IPS-15b (cell line): ENCODE results near the gene FRMD5.

Experiments used
- H3K27me3 ChIP-seq: one replicate; pipeline ENCODE4 v1.6.1; 2013; ENCODE audit warnings: low read length; ENCODE audit not compliant: control insufficient read depth, insufficient read depth
- H3K36me3 ChIP-seq: one replicate; pipeline ENCODE4 v1.6.1; 2013; ENCODE audit warnings: low read length; ENCODE audit not compliant: control insufficient read depth, insufficient read depth
- H3K4me1 ChIP-seq: one replicate; pipeline ENCODE4 v1.6.1; 2013; ENCODE audit warnings: mild to moderate bottlenecking, low read length; ENCODE audit not compliant: control insufficient read depth, insufficient read depth
- H3K4me3 ChIP-seq: one replicate; pipeline ENCODE4 v1.5.1; 2013; ENCODE audit warnings: low read depth, low read length
- H3K9ac ChIP-seq: one replicate; pipeline ENCODE4 v1.6.1; 2013; ENCODE audit warnings: low read depth, mild to moderate bottlenecking, low read length
- H3K9me3 ChIP-seq: one replicate; pipeline ENCODE4 v1.6.1; 2013; ENCODE audit warnings: mild to moderate bottlenecking, low read length; ENCODE audit not compliant: control insufficient read depth, insufficient read depth

Gene FRMD5

DNA sequence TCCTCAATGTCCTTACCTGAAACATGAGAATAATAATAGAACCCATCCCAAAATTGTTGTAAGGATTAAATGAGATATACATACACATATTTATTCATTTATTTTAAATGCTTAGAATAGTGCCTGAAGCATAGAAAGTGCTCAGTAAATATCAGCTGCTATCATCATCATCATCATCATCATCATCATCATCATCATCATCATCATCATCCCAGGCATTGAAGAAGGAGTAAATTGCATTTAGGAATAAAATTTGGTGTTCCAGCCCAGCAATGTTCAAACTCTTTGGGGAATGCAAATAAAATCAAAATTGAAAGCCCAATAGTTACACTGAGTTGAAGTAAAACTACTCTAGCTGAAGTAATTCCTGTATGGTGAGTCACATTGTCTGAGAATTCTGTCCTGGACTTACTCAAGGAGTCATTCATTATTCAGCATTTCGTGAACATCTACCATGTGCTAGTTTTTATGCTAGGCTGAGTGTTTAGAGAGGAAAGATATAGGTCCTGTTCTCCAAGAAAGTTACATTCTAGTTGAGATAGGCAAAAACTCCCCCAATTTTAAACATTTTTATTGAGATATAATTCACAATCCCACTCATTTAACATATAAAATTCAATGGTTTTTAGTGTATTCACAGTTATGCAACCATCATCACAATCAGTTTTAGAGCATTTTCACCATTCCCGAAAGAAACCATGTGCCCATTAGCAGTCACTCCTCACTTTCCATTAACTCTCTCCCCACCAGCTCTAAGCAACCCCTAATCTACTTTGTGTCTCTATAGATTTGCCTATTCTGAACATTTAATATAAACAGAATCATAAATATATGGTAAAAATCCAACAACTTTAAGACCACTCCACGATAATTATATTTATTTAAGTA, 107.2 kb downstream of the FRMD5 start:
- H3K4me3 ChIP-seq = no peak overlapping the region
- H3K9ac ChIP-seq = no peak overlapping the region

DNA sequence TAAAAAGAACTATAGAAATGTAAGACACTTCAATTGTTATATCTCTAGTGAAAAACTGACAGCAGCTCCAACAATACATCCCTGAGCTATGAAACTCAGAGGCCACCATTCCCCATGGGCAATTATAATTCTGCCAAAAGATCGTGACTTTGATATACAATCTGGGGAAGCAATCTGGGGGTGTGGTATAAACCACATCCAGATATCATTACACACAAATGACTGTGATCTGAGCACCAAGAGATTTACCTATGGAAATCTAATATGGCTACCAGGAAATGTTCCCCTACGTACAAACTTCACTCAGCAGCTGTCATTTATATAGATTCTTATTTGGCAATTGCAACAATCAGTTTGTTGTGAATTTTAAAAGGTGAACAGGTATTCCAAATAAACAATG, 110.3 kb downstream of the FRMD5 start:
- Histone ChIP-seq H3K9ac (no peak overlapping the region), H3K4me1 (no peaks in the 10 kb centered on the region), H3K27me3 (no peaks in the 10 kb centered on the region), H3K9me3 (no peaks in the 10 kb centered on the region), H3K4me3 (no peak overlapping the region), H3K36me3 (no peaks in the 10 kb centered on the region)

More for the DNA sequence above, 107.2 kb downstream of the FRMD5 start:
- Histone ChIP-seq H3K36me3 (no peaks in the 10 kb centered on the region), H3K27me3 (no peaks in the 10 kb centered on the region), H3K9me3 (no peaks in the 10 kb centered on the region), H3K4me1 (no peaks in the 10 kb centered on the region)

DNA sequence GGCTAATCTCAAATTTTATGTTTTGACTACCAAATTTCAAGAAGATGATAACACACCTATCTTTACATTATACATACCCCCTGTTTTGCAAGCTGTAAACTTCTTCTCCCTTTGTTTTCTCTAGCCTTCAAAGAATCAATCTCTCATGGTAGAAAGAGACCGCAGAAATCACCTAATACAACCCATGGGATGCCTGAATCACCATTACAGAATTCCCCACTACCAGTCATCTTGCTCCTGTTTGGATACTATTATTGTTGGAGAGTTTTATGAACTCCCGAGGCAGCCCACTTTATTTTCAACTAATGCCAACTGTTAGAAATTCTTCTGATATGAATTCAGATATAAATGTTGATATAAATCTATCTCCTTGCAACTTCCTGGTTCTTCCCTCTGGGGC, 110.9 kb downstream of the FRMD5 start:
- no peak overlapping the region for H3K4me3 ChIP-seq
- H3K9me3 ChIP-seq = no peaks in the 10 kb centered on the region
- H3K36me3 ChIP-seq = no peaks in the 10 kb centered on the region
- no peak overlapping the region for H3K9ac ChIP-seq
- no peaks in the 10 kb centered on the region for H3K27me3 ChIP-seq
- no peaks in the 10 kb centered on the region for H3K4me1 ChIP-seq

DNA sequence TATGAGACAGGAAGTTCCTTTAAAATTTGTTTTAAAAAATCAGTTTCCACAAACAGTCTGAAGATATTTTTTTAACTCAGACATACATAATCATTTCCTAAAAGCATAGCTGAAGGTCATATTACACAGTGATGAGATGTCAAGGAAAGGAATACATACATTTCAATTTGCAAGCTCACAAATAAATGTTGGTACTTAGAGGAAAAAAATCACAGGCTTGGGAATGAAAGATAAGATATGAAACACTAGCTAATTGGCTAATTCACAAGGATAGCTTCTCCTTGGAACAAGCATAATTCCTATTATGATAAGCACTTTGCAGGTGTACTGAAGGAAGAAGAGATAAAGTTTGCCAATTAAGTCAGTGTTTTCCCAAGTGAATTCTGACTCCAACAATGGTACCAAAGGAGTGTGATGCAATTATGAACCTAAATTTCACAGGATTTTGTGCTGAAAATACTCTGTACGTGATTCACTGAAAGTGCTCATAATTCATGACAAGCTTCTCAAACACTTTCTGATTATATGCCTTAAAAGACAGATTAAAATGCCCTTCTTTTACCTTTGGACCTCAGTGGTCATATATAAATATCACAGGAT, 112.4 kb downstream of the FRMD5 start:
- no peaks in the 10 kb centered on the region for H3K9me3 ChIP-seq
- H3K4me3 ChIP-seq = no peak overlapping the region
- no peaks in the 10 kb centered on the region for H3K27me3 ChIP-seq
- H3K9ac ChIP-seq = no peak overlapping the region
- H3K4me1 ChIP-seq = no peaks in the 10 kb centered on the region
- no peaks in the 10 kb centered on the region for H3K36me3 ChIP-seq

DNA sequence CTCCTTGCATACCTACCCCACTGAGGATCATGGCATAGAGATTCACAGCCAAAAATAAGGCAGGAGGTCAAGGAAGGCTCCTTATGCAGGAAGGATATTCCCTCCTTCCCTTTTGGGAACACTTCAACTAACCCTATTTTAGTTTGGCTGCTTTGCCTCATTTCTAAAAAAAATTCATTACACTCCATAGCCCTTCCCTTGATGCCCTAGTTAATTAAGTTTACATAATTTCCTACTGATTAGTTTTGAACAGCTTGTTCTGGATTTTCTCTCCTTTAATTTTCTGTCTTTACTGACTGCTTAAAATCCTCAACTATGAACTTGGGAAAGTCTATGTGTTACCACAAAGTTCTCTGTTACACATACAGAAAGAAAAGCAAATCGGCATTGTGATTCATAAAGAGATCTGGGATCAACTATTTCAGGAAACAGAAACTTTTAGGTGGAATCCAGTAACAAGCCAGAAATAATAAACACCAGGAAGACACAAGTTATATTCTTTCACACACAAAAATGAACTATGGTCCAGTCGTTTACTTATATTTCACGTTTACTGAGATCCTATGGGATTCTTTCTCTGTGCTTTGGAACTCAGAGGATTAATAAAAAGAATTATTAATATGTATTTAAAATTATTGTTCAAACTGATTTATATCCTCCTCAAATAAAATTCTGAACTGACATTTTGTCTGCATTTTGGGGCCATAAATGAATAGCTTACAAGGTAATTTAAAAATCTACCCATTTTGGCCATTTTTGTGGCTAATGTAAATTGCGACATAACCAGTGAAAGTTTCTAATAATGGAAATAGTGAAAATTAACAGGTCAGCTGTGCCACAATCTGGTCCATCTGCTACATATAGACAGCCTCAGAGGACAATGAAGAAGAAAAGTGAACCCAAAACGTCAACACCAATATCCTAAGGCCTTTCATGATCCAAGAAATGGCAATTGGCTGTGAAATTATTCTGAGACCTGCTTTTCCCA, 113.8 kb downstream of the FRMD5 start:
- no peaks in the 10 kb centered on the region for H3K4me1 ChIP-seq
- no peaks in the 10 kb centered on the region for H3K36me3 ChIP-seq
- H3K27me3 ChIP-seq = no peaks in the 10 kb centered on the region
- H3K9me3 ChIP-seq = no peaks in the 10 kb centered on the region
- no peak overlapping the region for H3K9ac ChIP-seq
- no peak overlapping the region for H3K4me3 ChIP-seq

DNA sequence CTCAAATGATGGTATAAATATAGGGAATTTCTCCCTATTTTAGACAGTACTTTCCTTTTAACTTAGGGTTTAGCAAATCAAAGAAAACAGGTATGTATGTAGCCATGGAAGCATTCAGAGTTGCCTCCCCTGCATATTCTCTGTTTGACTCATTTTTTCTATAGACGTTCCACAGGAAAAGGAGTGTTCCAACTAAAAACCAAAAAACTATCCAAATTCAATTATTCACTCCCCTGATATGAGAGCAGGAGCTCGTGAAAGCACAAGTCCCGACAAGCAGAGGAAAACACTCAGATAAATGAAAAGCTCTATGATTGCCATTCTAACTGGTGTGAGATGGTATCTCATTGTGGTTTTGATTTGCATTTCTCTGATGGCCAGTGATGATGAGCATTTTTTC, 119.5 kb downstream of the FRMD5 start:
- Histone ChIP-seq H3K9ac (no peak overlapping the region), H3K9me3 (no peaks in the 10 kb centered on the region), H3K4me3 (no peak overlapping the region), H3K4me1 (no peaks in the 10 kb centered on the region), H3K27me3 (no peaks in the 10 kb centered on the region), H3K36me3 (no peaks in the 10 kb centered on the region)

DNA sequence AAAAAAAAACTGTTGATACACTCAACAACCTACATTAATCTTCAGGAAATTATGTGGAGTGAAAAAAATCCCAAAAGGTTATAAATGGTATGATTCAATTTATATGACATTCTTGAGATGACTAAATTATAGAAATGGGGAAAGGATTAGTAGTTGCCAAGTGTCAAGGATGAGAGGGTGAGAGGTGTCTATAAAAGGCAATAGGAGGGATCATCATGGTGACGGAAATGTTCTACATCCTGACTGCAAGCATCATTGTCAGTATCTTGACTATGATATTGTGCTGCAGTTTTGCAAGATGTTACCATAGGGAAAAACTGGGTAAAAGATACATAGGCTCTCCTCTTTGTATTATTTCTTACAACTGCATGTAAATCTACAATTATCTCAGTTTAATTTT, 125.6 kb downstream of the FRMD5 start:
- H3K36me3 ChIP-seq = no peaks in the 10 kb centered on the region
- H3K27me3 ChIP-seq = no peaks in the 10 kb centered on the region
- H3K9ac ChIP-seq = no peak overlapping the region
- no peak overlapping the region for H3K4me3 ChIP-seq
- H3K4me1 ChIP-seq = no peaks in the 10 kb centered on the region
- H3K9me3 ChIP-seq = no peaks in the 10 kb centered on the region

DNA sequence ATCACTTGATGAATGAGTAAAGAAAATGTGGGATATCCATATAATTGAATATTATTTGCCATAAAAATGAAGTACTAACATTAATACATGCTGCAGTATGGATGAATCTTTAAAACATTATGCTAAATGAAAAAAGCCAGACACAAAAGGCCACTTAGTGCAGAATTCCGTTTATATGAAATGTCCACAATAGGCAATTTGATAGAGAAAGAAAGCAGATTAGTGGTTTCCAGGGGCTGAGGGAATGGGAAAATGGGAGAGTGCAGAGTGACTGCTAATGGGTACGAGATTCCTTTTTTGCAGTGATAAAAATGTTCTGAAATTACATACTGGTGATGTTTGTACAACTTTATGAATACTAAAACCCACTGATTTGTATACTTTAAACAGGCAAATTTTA, 126.7 kb downstream of the FRMD5 start:
- Histone ChIP-seq H3K36me3 (no peaks in the 10 kb centered on the region), H3K4me3 (no peak overlapping the region), H3K4me1 (no peaks in the 10 kb centered on the region), H3K9me3 (no peaks in the 10 kb centered on the region), H3K9ac (no peak overlapping the region), H3K27me3 (no peaks in the 10 kb centered on the region)

DNA sequence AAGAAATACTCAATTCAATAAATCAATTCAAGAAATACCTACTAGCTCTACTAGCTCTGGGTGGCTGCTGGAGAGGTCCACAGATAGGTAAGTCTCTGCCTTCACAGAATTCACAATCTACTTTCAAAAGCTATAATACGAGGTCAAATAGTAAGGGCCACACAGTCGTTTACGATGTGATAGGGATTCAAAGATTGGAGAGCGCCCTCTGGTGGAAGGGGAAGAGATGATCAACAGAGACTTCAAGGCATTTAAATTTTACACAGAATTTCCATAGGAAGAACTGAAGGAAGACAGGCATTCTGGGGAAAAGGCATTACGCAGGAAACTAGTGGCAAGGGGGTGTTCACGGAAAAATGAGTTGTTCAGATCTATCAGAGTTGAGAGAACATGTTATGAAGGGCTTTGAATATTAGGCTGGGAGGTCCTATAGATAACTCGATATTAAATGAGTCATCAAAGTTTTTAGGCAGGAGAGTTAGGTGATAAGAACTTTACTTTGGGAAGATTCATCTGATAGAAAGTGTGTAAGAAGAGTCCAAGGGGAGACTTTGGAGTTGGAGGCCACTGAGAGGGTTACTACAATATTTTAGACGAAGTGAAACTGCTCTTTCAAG, 128.8 kb downstream of the FRMD5 start:
- H3K9me3 ChIP-seq = no peaks in the 10 kb centered on the region
- H3K36me3 ChIP-seq = no peaks in the 10 kb centered on the region
- no peaks in the 10 kb centered on the region for H3K4me1 ChIP-seq
- H3K9ac ChIP-seq = no peak overlapping the region
- H3K4me3 ChIP-seq = no peak overlapping the region
- H3K27me3 ChIP-seq = no peaks in the 10 kb centered on the region

DNA sequence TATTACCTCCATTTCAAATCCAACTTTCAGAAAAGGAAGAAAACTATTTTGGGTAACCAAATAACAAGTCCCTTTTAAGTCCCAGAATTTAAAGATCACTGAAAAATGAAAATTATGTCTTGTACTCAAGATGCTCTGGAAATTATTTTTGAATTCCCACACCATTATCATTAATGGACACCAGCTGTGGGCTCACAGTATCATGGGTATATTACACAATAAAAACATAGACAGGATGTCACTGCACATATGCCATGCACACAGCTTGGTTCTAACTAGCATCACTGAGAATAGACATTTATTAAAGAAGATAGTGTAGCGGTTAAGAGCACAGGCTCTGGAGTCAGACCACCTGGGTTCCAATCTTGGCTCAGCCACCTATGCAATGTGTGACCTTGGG, 130.4 kb downstream of the FRMD5 start:
- Histone ChIP-seq H3K9me3 (no peaks in the 10 kb centered on the region), H3K27me3 (no peaks in the 10 kb centered on the region), H3K36me3 (no peaks in the 10 kb centered on the region), H3K9ac (no peak overlapping the region), H3K4me1 (no peaks in the 10 kb centered on the region), H3K4me3 (no peak overlapping the region)

DNA sequence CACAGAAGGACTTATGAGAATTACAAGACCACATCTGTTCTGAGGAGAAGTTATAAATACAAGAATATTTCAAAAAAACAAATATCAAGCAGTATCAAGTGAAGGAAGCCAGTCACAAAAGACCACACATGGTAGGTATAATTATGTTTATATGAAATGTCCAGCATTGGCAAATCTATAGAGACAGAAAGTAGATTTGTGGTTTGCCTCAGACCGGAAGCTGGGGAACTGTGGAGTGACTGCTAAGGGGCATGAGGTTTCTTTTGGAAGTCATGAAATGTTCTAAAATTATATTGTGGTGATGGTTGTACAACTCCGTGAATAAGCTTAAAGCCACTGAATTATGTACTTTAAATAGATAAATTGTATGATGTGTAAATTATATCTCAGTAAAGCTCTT, 136.9 kb downstream of the FRMD5 start:
- H3K9ac ChIP-seq = no peak overlapping the region
- no peaks in the 10 kb centered on the region for H3K9me3 ChIP-seq
- no peak overlapping the region for H3K4me3 ChIP-seq
- no peaks in the 10 kb centered on the region for H3K36me3 ChIP-seq
- H3K4me1 ChIP-seq = no peaks in the 10 kb centered on the region
- H3K27me3 ChIP-seq = no peaks in the 10 kb centered on the region
